ENCODE results near the gene ABCA13.

- TF ChIP-seq, protein P1, sequence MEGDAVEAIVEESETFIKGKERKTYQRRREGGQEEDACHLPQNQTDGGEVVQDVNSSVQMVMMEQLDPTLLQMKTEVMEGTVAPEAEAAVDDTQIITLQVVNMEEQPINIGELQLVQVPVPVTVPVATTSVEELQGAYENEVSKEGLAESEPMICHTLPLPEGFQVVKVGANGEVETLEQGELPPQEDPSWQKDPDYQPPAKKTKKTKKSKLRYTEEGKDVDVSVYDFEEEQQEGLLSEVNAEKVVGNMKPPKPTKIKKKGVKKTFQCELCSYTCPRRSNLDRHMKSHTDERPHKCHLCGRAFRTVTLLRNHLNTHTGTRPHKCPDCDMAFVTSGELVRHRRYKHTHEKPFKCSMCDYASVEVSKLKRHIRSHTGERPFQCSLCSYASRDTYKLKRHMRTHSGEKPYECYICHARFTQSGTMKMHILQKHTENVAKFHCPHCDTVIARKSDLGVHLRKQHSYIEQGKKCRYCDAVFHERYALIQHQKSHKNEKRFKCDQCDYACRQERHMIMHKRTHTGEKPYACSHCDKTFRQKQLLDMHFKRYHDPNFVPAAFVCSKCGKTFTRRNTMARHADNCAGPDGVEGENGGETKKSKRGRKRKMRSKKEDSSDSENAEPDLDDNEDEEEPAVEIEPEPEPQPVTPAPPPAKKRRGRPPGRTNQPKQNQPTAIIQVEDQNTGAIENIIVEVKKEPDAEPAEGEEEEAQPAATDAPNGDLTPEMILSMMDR (IDR thresholded peaks at IDR 0.05) = no peak
- TF ChIP-seq POLR2AphosphoS5 (IDR thresholded peaks at IDR 0.05; ENCODE audit: low read depth, low read length) = no peak
- TF ChIP-seq, protein P2, sequence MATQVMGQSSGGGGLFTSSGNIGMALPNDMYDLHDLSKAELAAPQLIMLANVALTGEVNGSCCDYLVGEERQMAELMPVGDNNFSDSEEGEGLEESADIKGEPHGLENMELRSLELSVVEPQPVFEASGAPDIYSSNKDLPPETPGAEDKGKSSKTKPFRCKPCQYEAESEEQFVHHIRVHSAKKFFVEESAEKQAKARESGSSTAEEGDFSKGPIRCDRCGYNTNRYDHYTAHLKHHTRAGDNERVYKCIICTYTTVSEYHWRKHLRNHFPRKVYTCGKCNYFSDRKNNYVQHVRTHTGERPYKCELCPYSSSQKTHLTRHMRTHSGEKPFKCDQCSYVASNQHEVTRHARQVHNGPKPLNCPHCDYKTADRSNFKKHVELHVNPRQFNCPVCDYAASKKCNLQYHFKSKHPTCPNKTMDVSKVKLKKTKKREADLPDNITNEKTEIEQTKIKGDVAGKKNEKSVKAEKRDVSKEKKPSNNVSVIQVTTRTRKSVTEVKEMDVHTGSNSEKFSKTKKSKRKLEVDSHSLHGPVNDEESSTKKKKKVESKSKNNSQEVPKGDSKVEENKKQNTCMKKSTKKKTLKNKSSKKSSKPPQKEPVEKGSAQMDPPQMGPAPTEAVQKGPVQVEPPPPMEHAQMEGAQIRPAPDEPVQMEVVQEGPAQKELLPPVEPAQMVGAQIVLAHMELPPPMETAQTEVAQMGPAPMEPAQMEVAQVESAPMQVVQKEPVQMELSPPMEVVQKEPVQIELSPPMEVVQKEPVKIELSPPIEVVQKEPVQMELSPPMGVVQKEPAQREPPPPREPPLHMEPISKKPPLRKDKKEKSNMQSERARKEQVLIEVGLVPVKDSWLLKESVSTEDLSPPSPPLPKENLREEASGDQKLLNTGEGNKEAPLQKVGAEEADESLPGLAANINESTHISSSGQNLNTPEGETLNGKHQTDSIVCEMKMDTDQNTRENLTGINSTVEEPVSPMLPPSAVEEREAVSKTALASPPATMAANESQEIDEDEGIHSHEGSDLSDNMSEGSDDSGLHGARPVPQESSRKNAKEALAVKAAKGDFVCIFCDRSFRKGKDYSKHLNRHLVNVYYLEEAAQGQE (IDR thresholded peaks at IDR 0.05; ENCODE audit: insufficient read depth in 1 of 2, low read depth in 2 of 2, low read length in 1 of 2) = no peak
- no peak for TF ChIP-seq SIN3A (IDR thresholded peaks at IDR 0.05; ENCODE audit: borderline replicate concordance, insufficient read depth, low read depth, low read length)
These were observed 218.7 kb downstream of the ABCA13 start for GRCh38 chr7:48389977-48390376.

Measured in Panc1 (cell line).